Thyroid gland (tissue), 4 donors: Measurements from ENCODE around the gene MXI1.

Experiments
- CTCF ChIP-seq, 6 experiments: fragments of 200-600 bp in 3 of 6; fragments of 450-650 bp in 3 of 6; sonication (generic) in 3 of 6; IDR thresholded peaks; one replicate each; pipeline ENCODE4 v1.5.1; 2016 to 2019; ENCODE audit warnings: antibody characterized with exemption in 6 of 6, mild to moderate bottlenecking in 2 of 6, inconsistent platforms in 1 of 6, moderate library complexity in 1 of 6
- POLR2A ChIP-seq, 2 donors: fragments of 450-650 bp; IDR thresholded peaks; one replicate each; pipeline ENCODE4 v1.6.1; 2017; ENCODE audit warnings: antibody characterized with exemption in 2 of 2, mild to moderate bottlenecking in 2 of 2, moderate library complexity in 1 of 2

- TF ChIP-seq CTCF (IDR thresholded peaks at IDR 0.05) = no peak
- TF ChIP-seq POLR2A (IDR thresholded peaks at IDR 0.05) = no peak
Measured at GRCh38 chr10:110260746-110261477, 53.5 kb downstream of the MXI1 start.
